HepG2 (cell line): ENCODE data around the gene PPFIA3. TPM values are rescaled to one million over a fixed set of nuclear protein-coding genes. Genes with fewer than 3 reads are reported as not detected.

Experiments
- DNMT3B ChIP-seq: conservative IDR thresholded peaks from 2 replicates; pipeline ENCODE4 v1.6.1; 2016; ENCODE audit warnings: missing biosample characterization, control low read depth
- MATR3 ChIP-seq: sonication (generic); formaldehyde crosslinking; IDR thresholded peaks from 2 replicates; pipeline ENCODE4 v1.4.0; 2020; ENCODE audit warnings: missing genetic modification reagents
- ZNF350 ChIP-seq: sonication (generic); formaldehyde crosslinking; IDR thresholded peaks from 2 replicates; pipeline ENCODE4 v1.4.0; 2020; ENCODE audit warnings: mild to moderate bottlenecking, low read depth, missing genetic modification reagents, borderline replicate concordance
- ZNF451 ChIP-seq: sonication (generic); formaldehyde crosslinking; IDR thresholded peaks from 2 replicates; pipeline ENCODE4 v1.5.0; 2020; ENCODE audit warnings: mild to moderate bottlenecking, missing genetic modification reagents
- ZNF570 ChIP-seq: sonication (generic); formaldehyde crosslinking; IDR thresholded peaks from 2 replicates; pipeline ENCODE4 v1.4.0; 2020; ENCODE audit warnings: mild to moderate bottlenecking, missing genetic modification reagents, borderline replicate concordance
- ZNF644 ChIP-seq: IDR thresholded peaks from 2 replicates; pipeline ENCODE4 v1.6.1; 2016; ENCODE audit warnings: low read depth
- ZNF703 ChIP-seq: sonication (generic); formaldehyde crosslinking; IDR thresholded peaks from 2 replicates; pipeline ENCODE4 v1.5.1; 2020; ENCODE audit warnings: missing genetic modification reagents, mild to moderate bottlenecking, moderate library complexity, borderline replicate concordance
- ZNF83 ChIP-seq: sonication (generic); formaldehyde crosslinking; IDR thresholded peaks from 2 replicates; pipeline ENCODE4 v1.4.0; 2020; ENCODE audit warnings: missing genetic modification reagents, mild to moderate bottlenecking, borderline replicate concordance
- polyA plus RNA-seq, 8 experiments: library from polyadenylated mRNA; depleted of rRNA in 3 of 8; stranded (reverse) in 7 of 8; unstranded in 1 of 8; fragments of >200 nt; fragmentation: Illumina TruSeq in 4 of 8; extraction: Trizol in 4 of 8; gene quantifications; 2 replicates each; pipeline versions ENCODE4 v1.2.1 to v1.2.3, GENCODE V29; 2011 to 2016; ENCODE audit warnings: low read depth in 4 of 8, missing spikeins in 1 of 8, mixed read lengths in 1 of 8; ENCODE audit not compliant: insufficient read depth in 1 of 8
- total RNA-seq, 5 experiments: library from RNA; depleted of rRNA; stranded (reverse); fragments of >200 nt; fragmentation: Illumina TruSeq; extraction: Trizol; gene quantifications; 2 replicates each; pipeline ENCODE4 v1.2.3, GENCODE V29; 2016; ENCODE audit warnings: low read depth in 1 of 5
- TF ChIP-seq, protein P1 (sequence below): sonication (generic); formaldehyde crosslinking; conservative IDR thresholded peaks from 2 replicates; pipeline ENCODE4 v1.4.0; 2020; ENCODE audit warnings: missing genetic modification reagents
- TF ChIP-seq, protein P2 (sequence below): sonication (generic); formaldehyde crosslinking; IDR thresholded peaks from 2 replicates; pipeline ENCODE4 v1.4.0; 2020; ENCODE audit warnings: missing genetic modification reagents
- TF ChIP-seq, protein P3 (sequence below): sonication (generic); formaldehyde crosslinking; IDR thresholded peaks from 2 replicates; pipeline ENCODE4 v1.4.0; 2020; ENCODE audit warnings: mild to moderate bottlenecking, missing genetic modification reagents
- TF ChIP-seq, protein P4 (sequence below): fragments of 450-650 bp; IDR thresholded peaks from 2 replicates; pipeline ENCODE4 v1.6.1; 2017
- TF ChIP-seq, protein P5 (sequence below): sonication (generic); formaldehyde crosslinking; IDR thresholded peaks from 2 replicates; pipeline ENCODE4 v1.5.1; 2020; ENCODE audit warnings: missing genetic modification reagents, mild to moderate bottlenecking, borderline replicate concordance

PPFIA3 gene
- total and polyA plus RNA-seq, 2 of the 13 experiments (the other 11 are each of a cell fraction or from before 2014, with no cell fraction given): 6.7 to 8.6 TPM

DNA sequence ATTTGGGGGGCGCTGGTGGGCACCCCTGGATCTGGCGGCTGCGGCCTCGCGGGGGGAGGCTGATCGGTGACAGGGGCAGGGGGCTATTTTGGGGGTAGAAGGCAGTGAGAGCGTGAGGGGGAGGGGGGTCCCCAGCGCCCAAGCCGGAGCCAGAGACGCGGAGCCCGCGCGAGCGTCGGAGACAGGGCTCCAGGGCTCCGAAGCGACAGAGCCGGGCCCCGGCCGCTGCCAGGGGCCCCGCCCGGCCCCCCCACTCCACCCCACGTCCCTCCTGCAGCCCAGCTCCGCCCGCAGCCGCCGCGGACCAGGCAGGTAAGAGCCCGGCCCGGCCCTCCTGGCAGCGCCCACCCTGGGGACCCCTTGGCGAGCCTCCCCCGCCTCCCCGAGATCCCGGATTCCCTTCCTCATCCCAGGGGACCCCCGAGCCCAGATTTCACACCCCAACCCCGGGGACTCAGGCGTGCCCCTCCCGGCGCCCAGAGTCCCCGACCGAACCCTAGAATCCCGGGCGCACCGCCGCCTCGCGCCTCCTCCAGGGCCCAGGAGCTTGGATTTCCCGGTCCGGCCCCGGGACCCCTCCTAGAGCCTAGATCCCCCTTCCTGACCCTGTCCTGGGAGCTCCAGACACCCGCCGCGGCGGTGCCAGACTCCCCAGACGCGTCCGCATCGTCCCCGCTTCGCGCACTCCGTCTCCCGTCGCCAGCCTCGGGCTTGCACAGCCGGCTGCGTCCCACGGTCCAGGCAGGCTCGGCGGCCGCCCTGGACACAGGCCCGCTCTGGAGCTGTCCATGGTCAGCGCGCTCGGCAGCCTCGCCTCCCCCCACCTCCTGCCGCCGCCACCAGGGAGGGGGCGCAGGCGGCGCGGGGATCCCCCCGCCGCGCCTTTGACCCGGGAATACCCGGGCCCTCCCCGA, at the start of gene PPFIA3 (continued):
- TF ChIP-seq ZNF703 (no peak), DNMT3B (CRISPR knock-in tag) (no peak), ZNF350 (CRISPR knock-in tag) (no peak; the same call in 1 of the 2 replicates), MATR3 (no peak), ZNF451 (CRISPR knock-in tag) (no peak; the same call in 1 of the 2 replicates), ZNF83 (CRISPR knock-in tag) (0 out of 2 replicates have a peak, but pooled peaks have one; percentile 35), ZNF570 (CRISPR knock-in tag) (no peak), ZNF644 (no peak)
- TF ChIP-seq, protein P1, sequence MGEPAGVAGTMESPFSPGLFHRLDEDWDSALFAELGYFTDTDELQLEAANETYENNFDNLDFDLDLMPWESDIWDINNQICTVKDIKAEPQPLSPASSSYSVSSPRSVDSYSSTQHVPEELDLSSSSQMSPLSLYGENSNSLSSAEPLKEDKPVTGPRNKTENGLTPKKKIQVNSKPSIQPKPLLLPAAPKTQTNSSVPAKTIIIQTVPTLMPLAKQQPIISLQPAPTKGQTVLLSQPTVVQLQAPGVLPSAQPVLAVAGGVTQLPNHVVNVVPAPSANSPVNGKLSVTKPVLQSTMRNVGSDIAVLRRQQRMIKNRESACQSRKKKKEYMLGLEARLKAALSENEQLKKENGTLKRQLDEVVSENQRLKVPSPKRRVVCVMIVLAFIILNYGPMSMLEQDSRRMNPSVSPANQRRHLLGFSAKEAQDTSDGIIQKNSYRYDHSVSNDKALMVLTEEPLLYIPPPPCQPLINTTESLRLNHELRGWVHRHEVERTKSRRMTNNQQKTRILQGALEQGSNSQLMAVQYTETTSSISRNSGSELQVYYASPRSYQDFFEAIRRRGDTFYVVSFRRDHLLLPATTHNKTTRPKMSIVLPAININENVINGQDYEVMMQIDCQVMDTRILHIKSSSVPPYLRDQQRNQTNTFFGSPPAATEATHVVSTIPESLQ (CRISPR knock-in tag): 0 out of 2 replicates have a peak, but pooled peaks have one; percentile 74
- TF ChIP-seq, protein P2, sequence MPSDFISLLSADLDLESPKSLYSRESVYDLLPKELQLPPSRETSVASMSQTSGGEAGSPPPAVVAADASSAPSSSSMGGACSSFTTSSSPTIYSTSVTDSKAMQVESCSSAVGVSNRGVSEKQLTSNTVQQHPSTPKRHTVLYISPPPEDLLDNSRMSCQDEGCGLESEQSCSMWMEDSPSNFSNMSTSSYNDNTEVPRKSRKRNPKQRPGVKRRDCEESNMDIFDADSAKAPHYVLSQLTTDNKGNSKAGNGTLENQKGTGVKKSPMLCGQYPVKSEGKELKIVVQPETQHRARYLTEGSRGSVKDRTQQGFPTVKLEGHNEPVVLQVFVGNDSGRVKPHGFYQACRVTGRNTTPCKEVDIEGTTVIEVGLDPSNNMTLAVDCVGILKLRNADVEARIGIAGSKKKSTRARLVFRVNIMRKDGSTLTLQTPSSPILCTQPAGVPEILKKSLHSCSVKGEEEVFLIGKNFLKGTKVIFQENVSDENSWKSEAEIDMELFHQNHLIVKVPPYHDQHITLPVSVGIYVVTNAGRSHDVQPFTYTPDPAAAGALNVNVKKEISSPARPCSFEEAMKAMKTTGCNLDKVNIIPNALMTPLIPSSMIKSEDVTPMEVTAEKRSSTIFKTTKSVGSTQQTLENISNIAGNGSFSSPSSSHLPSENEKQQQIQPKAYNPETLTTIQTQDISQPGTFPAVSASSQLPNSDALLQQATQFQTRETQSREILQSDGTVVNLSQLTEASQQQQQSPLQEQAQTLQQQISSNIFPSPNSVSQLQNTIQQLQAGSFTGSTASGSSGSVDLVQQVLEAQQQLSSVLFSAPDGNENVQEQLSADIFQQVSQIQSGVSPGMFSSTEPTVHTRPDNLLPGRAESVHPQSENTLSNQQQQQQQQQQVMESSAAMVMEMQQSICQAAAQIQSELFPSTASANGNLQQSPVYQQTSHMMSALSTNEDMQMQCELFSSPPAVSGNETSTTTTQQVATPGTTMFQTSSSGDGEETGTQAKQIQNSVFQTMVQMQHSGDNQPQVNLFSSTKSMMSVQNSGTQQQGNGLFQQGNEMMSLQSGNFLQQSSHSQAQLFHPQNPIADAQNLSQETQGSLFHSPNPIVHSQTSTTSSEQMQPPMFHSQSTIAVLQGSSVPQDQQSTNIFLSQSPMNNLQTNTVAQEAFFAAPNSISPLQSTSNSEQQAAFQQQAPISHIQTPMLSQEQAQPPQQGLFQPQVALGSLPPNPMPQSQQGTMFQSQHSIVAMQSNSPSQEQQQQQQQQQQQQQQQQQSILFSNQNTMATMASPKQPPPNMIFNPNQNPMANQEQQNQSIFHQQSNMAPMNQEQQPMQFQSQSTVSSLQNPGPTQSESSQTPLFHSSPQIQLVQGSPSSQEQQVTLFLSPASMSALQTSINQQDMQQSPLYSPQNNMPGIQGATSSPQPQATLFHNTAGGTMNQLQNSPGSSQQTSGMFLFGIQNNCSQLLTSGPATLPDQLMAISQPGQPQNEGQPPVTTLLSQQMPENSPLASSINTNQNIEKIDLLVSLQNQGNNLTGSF (CRISPR knock-in tag): no peak
- TF ChIP-seq, protein P3, sequence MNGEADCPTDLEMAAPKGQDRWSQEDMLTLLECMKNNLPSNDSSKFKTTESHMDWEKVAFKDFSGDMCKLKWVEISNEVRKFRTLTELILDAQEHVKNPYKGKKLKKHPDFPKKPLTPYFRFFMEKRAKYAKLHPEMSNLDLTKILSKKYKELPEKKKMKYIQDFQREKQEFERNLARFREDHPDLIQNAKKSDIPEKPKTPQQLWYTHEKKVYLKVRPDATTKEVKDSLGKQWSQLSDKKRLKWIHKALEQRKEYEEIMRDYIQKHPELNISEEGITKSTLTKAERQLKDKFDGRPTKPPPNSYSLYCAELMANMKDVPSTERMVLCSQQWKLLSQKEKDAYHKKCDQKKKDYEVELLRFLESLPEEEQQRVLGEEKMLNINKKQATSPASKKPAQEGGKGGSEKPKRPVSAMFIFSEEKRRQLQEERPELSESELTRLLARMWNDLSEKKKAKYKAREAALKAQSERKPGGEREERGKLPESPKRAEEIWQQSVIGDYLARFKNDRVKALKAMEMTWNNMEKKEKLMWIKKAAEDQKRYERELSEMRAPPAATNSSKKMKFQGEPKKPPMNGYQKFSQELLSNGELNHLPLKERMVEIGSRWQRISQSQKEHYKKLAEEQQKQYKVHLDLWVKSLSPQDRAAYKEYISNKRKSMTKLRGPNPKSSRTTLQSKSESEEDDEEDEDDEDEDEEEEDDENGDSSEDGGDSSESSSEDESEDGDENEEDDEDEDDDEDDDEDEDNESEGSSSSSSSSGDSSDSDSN (CRISPR knock-in tag): peak; percentile 97
- TF ChIP-seq, protein P4, sequence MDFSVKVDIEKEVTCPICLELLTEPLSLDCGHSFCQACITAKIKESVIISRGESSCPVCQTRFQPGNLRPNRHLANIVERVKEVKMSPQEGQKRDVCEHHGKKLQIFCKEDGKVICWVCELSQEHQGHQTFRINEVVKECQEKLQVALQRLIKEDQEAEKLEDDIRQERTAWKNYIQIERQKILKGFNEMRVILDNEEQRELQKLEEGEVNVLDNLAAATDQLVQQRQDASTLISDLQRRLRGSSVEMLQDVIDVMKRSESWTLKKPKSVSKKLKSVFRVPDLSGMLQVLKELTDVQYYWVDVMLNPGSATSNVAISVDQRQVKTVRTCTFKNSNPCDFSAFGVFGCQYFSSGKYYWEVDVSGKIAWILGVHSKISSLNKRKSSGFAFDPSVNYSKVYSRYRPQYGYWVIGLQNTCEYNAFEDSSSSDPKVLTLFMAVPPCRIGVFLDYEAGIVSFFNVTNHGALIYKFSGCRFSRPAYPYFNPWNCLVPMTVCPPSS: no peak
- TF ChIP-seq, protein P5, sequence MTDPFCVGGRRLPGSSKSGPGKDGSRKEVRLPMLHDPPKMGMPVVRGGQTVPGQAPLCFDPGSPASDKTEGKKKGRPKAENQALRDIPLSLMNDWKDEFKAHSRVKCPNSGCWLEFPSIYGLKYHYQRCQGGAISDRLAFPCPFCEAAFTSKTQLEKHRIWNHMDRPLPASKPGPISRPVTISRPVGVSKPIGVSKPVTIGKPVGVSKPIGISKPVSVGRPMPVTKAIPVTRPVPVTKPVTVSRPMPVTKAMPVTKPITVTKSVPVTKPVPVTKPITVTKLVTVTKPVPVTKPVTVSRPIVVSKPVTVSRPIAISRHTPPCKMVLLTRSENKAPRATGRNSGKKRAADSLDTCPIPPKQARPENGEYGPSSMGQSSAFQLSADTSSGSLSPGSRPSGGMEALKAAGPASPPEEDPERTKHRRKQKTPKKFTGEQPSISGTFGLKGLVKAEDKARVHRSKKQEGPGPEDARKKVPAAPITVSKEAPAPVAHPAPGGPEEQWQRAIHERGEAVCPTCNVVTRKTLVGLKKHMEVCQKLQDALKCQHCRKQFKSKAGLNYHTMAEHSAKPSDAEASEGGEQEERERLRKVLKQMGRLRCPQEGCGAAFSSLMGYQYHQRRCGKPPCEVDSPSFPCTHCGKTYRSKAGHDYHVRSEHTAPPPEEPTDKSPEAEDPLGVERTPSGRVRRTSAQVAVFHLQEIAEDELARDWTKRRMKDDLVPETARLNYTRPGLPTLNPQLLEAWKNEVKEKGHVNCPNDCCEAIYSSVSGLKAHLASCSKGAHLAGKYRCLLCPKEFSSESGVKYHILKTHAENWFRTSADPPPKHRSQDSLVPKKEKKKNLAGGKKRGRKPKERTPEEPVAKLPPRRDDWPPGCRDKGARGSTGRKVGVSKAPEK (CRISPR knock-in tag): no peak
